Measurements from ENCODE around the gene CSNK1A1.
"Not testable (repeated sequence)": the region's sequence is repeated elsewhere in the genome, so short reads cannot be mapped to it uniquely, and the experiment has no call there.

- peak; percentile 66 for TF ChIP-seq CTCF (IDR thresholded peaks at IDR 0.05)
- not testable (repeated sequence) for TF ChIP-seq ZFX (IDR thresholded peaks at IDR 0.05; ENCODE audit: borderline replicate concordance)
Measured at GRCh38 chr5:149564542-149565140, 13.4 kb upstream of the CSNK1A1 start.

Measured in 22Rv1 (cell line).